Heart right ventricle (tissue), 16 donors: ENCODE results near the gene HLA-DRA. TPM values are rescaled to one million over a fixed set of nuclear protein-coding genes. Genes with fewer than 3 reads are reported as not detected.

Source experiments
- ATAC-seq, 8 donors: fragments of 200-7000 bp; cut with Tn5 transposase; one replicate each; pipeline ENCODE4 v1.9.1; 2020; ENCODE audit warnings: mild to moderate bottlenecking in 8 of 8, moderate library complexity in 8 of 8, moderate number of reproducible peaks in 1 of 8
- DNase-seq, 2 donors: peaks; one replicate each; pipeline ENCODE4 v3.0.0-alpha.2; 2020
- H3K27ac ChIP-seq, 10 donors: fragments of 200-600 bp; sonication (generic) in 2 of 10; one replicate each; pipeline versions ENCODE4 v1.5.0 to v1.8.0; 2020 to 2022; ENCODE audit warnings: mild to moderate bottlenecking in 3 of 10
- H3K27me3 ChIP-seq, 7 donors: fragments of 200-600 bp; one replicate each; pipeline ENCODE4 v1.8.0; 2021 to 2022; ENCODE audit warnings: mild to moderate bottlenecking in 2 of 7
- H3K36me3 ChIP-seq, 9 donors: fragments of 200-600 bp; sonication (generic) in 1 of 9; one replicate each; pipeline versions ENCODE4 v1.5.0 to v1.8.0; 2020 to 2022; ENCODE audit warnings: mild to moderate bottlenecking in 2 of 9
- H3K4me1 ChIP-seq, 9 donors: fragments of 200-600 bp; sonication (generic) in 1 of 9; one replicate each; pipeline versions ENCODE4 v1.5.0 to v1.8.0; 2020 to 2022; ENCODE audit warnings: mild to moderate bottlenecking in 4 of 9
- H3K4me3 ChIP-seq, 10 donors: fragments of 200-600 bp; sonication (generic) in 2 of 10; one replicate each; pipeline versions ENCODE4 v1.5.0 to v1.8.0; 2020 to 2022; ENCODE audit warnings: mild to moderate bottlenecking in 7 of 10, moderate library complexity in 2 of 10
- H3K9me3 ChIP-seq, 11 donors: fragments of 200-600 bp in 10 of 11; sonication (generic) in 2 of 11; one replicate each; pipeline versions ENCODE4 v1.5.0 to v1.8.0; 2013 to 2022; ENCODE audit warnings: mild to moderate bottlenecking in 2 of 11, control low read depth in 1 of 11, moderate library complexity in 1 of 11
- CTCF ChIP-seq, 9 donors: fragments of 200-600 bp; sonication (generic) in 2 of 9; IDR thresholded peaks; one replicate each; pipeline versions ENCODE4 v1.5.0 to v1.8.0; 2021 to 2022; ENCODE audit warnings: antibody characterized with exemption in 9 of 9, mild to moderate bottlenecking in 5 of 9, moderate library complexity in 1 of 9
- WGBS, 2 donors: extraction: QIAGEN DNeasy Blood & Tissue Kit; methylation state at CpG; one replicate each; pipeline ENCODE4 v1.1.7; 2013; ENCODE audit warnings: inconsistent platforms in 1 of 2; 5-methylcytosine and 5-hydroxymethylcytosine counted together
- intact Hi-C, 10 donors: fragments of 100-400 bp; cut with DNase I; formaldehyde crosslinking; loops; one replicate each; pipeline versions ENCODE4 v1.11.1 to v1.14.2; 2022
- long read RNA-seq, 3 donors: library from polyadenylated mRNA; unstranded; transcript quantifications; one replicate each; pipeline ENCODE4 v2.0.0, GENCODE V29; 2020 to 2021
- polyA plus RNA-seq, 2 donors: library from polyadenylated mRNA; stranded (reverse); fragments of 200-250 nt; gene quantifications; one replicate each; pipeline ENCODE4 v1.2.3, GENCODE V29; 2013
- total RNA-seq, 10 donors: library from RNA; stranded (reverse); fragmentation: NEBNext Ultra II Directional in 3 of 10; extraction: Animal tissue kit (Norgen Biotek cat#: 25700) in 3 of 10; gene quantifications; one replicate each; pipeline versions ENCODE4 v1.2.1 to v1.2.4, GENCODE V29; 2021 to 2023
- donor health status: Arrhythmogenic right ventricular cardiomyopathy.
- donor health status: ischemic (EF 13 %, LVEDD 7.1; RV severe dilation, severe dysfunction).
- donor health status: healthy with polysubstance abuse.
- donor health status: DM: no; HTN: yes; CAD: no.
- donor health status: DM: no; HTN: no; CAD: no.
- donor health status: ischemic (EF 25% LVEDD 6.9; RV normal size, moderate dysfunction).
- donor health status: ischemic (EF 25% LVEDD 5.7; RV mildly dilated, moderate dysfunction).
- donor health status: healthy.
- donor health status: DM: yes; HTN: yes; CAD: no.
- donor health status: Ischemic cardiomyopathy.
- donor health status: ischemic (EF 35%, LVEDD 5.7; RV mildly dilated, moderate dysfunction).
- donor health status: nonischemic (EF 11% LVEDD 7.7; RV severe dilation, severe dysfunction).
- donor health status: DM: yes; HTN: yes; CAD: no.
- donor health status: PGD.
- donor health status: ischemic (EF 29% LVEDD 5.4; RV normal size, mild dysfunction).
- donor health status: nonischemic (EF 23%, LVEDD 6.1; RV moderate dilation, normal function).

The HLA-DRA gene
- total RNA-seq (100 to 1,000 TPM in 4 of 10 donors, 10 to 100 TPM in 6; 32.0 to 846 (median 94.7) TPM), polyA plus RNA-seq (10 to 100 TPM; 49.7 to 93.5 TPM)
- long read RNA-seq, donor 1, transcript HLA-DRA-202 (5 exons, 1,280 nt): major isoform, 26 of 32 reads
- long read RNA-seq, donor 1, partial matches to known transcripts: 5 of 32 reads
- long read RNA-seq, donor 1, other reads (novel, unspliced or antisense): 1 of 32 reads
- long read RNA-seq, donor 2, transcript HLA-DRA-202 (5 exons, 1,280 nt): major isoform, 20 of 23 reads
- long read RNA-seq, donor 2, partial matches to known transcripts: 2 of 23 reads
- long read RNA-seq, donor 2, other reads (novel, unspliced or antisense): 0 of 23 reads
- long read RNA-seq, donor 3, transcript HLA-DRA-202 (5 exons, 1,280 nt): major isoform, 16 of 16 reads
- long read RNA-seq, donor 3, partial matches to known transcripts: 0 of 16 reads
- long read RNA-seq, donor 3, other reads (novel, unspliced or antisense): 0 of 16 reads

DNA sequence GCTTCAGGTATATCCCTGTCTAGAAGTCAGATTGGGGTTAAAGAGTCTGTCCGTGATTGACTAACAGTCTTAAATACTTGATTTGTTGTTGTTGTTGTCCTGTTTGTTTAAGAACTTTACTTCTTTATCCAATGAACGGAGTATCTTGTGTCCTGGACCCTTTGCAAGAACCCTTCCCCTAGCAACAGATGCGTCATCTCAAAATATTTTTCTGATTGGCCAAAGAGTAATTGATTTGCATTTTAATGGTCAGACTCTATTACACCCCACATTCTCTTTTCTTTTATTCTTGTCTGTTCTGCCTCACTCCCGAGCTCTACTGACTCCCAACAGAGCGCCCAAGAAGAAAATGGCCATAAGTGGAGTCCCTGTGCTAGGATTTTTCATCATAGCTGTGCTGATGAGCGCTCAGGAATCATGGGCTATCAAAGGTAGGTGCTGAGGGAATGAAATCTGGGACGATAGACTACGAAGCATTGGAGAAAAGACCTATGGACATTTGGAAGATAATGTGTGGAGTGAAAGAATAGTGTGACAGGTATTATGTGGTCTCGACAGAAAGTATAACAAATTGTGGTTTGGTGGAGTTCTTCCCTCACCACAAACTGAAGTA is at the start of gene HLA-DRA:
Gene HLA-DRA (plus strand): TSS at position 286 of the 613 bp plus-strand sequence. CDS start 64 bp downstream, at position 350.
- Histone ChIP-seq H3K4me3 (peak within 1 kb of the TSS; percentile 26 to 66 (median 53)), H3K27ac (peak within 1 kb of the TSS; percentile 20 to 95 (median 74)), H3K4me1 (peaks cover 0 to 29% (median 5%) of the 10 kb centered on the region in 9 donors), H3K9me3 (no peaks in the 10 kb centered on the region), H3K27me3 (no peaks in the 10 kb centered on the region), H3K36me3 (peaks cover 0 to 29% (median 0%) of the 10 kb centered on the region in 9 donors)
- intact Hi-C loops: loop anchor here in 2 of 10 donors (5.0 to 10.0 kb wide), 2 partner anchors 168 to 175 kb away; no protein-coding TSS in a partner anchor
- TF ChIP-seq CTCF (IDR thresholded peaks at IDR 0.05): no peak
- 26 to 32% methylated on average over 9 of the region's 9 CpGs for WGBS, 2 donors
- DNase-seq (peak in 1 of 2 donors; percentile 69), ATAC-seq (peak; percentile 72 to 95 (median 85))

- 83 to 87% methylated on average over 6 of the region's 6 CpGs for WGBS, 2 donors
- Histone ChIP-seq H3K4me1 (peaks cover 0 to 22% (median 4%) of the 10 kb centered on the region in 9 donors), H3K4me3 (no peak overlapping the region), H3K9me3 (no peaks in the 10 kb centered on the region), H3K27me3 (peaks cover 0 to 10% (median 0%) of the 10 kb centered on the region in 7 donors), H3K36me3 (no peaks in the 10 kb centered on the region), H3K27ac (no peak overlapping the region)
- DNase-seq (no peak), ATAC-seq (no peak)
- no peak for TF ChIP-seq CTCF (IDR thresholded peaks at IDR 0.05)
- intact Hi-C loops: loop anchor here in 5 of 10 donors (2.0 to 10.0 kb wide), 4 partner anchors 137 to 147 kb away; no protein-coding TSS in a partner anchor
Observed at GRCh38 chr6:32391505-32391904, 48.2 kb upstream of the HLA-DRA start.

GRCh38 chr6:32393665-32394420 is 45.8 kb upstream of the HLA-DRA start:
- intact Hi-C loops: loop anchor here in 4 of 10 donors (5.0 to 10.0 kb wide), 3 partner anchors 139 to 149 kb away; no protein-coding TSS in a partner anchor

More at GRCh38 chr6:32393665-32394420, 45.8 kb upstream of the HLA-DRA start:
- peak in 3 of 9 donors; percentile 9 to 43 (median 28) for TF ChIP-seq CTCF (IDR thresholded peaks at IDR 0.05)
- Histone ChIP-seq H3K4me3 (no peak overlapping the region), H3K9me3 (no peaks in the 10 kb centered on the region), H3K27me3 (peaks cover 0 to 10% (median 0%) of the 10 kb centered on the region in 7 donors), H3K27ac (peak overlapping the region in 9 of 10 donors; percentile 23 to 87 (median 61)), H3K4me1 (peaks cover 0 to 19% (median 3%) of the 10 kb centered on the region in 9 donors), H3K36me3 (no peaks in the 10 kb centered on the region)
- WGBS, 2 donors: 52% methylated on average over 7 of the region's 7 CpGs
- peak in 1 of 2 donors; percentile 59 for DNase-seq
- ATAC-seq: peak; percentile 88 to 99 (median 96)
